ENCODE data around the gene DHRS2. TPM values are rescaled to one million over a fixed set of nuclear protein-coding genes. Genes with fewer than 3 reads are reported as not detected.

Gene DHRS2
- total and polyA plus RNA-seq, 2 of the 13 experiments (the other 11 are each of a cell fraction or from before 2014, with no cell fraction given) = 1,621 to 3,021 TPM

DNA sequence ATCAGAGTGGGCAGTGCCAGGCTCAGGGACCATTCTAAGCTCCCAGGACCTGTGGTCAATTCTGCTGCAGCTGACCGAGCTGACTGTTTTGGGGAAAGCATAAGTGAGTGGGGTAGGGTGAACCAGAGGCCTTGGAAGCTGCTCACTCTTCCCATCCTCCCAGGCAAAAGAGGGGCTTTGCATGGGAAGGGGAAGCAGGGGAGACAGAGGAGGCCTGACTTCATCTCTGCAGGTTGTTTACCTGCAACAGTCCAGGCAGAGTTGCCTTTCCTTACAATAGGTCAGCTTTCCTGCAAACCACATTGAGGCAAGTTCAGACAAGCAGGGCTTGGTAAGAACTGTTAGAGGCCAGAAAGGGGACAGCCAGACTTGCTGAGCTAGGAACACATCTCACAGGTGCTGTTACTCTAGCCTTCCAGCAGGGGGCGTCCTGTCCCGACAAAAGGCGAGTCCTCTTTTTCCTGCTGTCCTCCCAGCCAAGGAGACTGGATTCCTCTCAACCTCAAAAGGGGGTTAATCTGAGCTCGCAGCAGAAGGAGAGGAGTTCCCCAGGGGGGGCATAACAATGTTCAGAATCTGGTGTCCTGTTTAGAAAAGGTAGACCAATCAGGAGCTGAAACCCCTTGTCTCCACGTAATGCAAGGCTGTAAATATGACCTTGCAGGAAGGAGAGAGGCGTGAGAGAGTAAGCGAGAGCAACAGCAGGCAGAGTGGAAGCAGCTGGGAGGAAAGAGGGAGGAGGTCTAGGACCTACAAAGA lies 4.3 kb upstream of the DHRS2 start (continued):
- TF ChIP-seq, protein P1, sequence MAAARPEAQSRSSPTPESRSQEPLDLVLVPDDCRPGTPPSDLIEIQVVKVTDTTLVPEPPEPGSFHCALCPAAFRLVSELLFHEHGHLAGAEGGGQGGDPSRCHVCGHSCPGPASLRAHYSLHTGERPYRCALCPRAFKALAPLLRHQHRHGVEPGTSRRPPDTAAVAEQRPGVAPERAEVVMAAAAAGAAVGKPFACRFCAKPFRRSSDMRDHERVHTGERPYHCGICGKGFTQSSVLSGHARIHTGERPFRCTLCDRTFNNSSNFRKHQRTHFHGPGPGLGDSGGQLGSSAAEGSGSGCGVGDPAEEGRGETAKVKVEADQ (CRISPR knock-in tag; IDR thresholded peaks at IDR 0.05; ENCODE audit: borderline replicate concordance) = 0 out of 2 replicates have a peak, but pooled peaks have one; percentile 76
- TF ChIP-seq EED (CRISPR knock-in tag; IDR thresholded peaks at IDR 0.05) = 0 out of 2 replicates have a peak, but pooled peaks have one; percentile 25
- TF ChIP-seq, protein P2, sequence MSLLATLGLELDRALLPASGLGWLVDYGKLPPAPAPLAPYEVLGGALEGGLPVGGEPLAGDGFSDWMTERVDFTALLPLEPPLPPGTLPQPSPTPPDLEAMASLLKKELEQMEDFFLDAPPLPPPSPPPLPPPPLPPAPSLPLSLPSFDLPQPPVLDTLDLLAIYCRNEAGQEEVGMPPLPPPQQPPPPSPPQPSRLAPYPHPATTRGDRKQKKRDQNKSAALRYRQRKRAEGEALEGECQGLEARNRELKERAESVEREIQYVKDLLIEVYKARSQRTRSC (CRISPR knock-in tag; IDR thresholded peaks at IDR 0.05; ENCODE audit: low read depth) = no peak
- peak; percentile 76; the same call in 1 of the 2 replicates for TF ChIP-seq RELA (CRISPR knock-in tag; IDR thresholded peaks at IDR 0.05)
- peak; percentile 27; the same call in 1 of the 2 replicates for TF ChIP-seq IRF1 (CRISPR knock-in tag; IDR thresholded peaks at IDR 0.05; ENCODE audit: low read depth)
- no peak for TF ChIP-seq SRSF4 (IDR thresholded peaks at IDR 0.05; ENCODE audit: low read depth, low read length, poor library complexity, severe bottlenecking)
- no peak for TF ChIP-seq HOXA5 (CRISPR knock-in tag; IDR thresholded peaks at IDR 0.05)
- peak; percentile 93; the same call in 1 of the 2 replicates for TF ChIP-seq ZNF552 (CRISPR knock-in tag; IDR thresholded peaks at IDR 0.05; ENCODE audit: borderline replicate concordance)
- TF ChIP-seq ZNF513 (CRISPR knock-in tag; conservative IDR thresholded peaks at IDR 0.05) = no peak
- TF ChIP-seq ZNF563 (CRISPR knock-in tag; IDR thresholded peaks at IDR 0.05) = no peak
- TF ChIP-seq TAF1 (CRISPR knock-in tag; IDR thresholded peaks at IDR 0.05) = peak; percentile 49; the same call in 1 of the 2 replicates
- TF ChIP-seq XBP1 (CRISPR knock-in tag; IDR thresholded peaks at IDR 0.05) = no peak
- TF ChIP-seq DMAP1 (CRISPR knock-in tag; IDR thresholded peaks at IDR 0.05) = peak; percentile 56
- no peak for TF ChIP-seq AGO2 (optimal IDR thresholded peaks at IDR 0.05; ENCODE audit: low read depth, low read length)
- no peak for TF ChIP-seq CENPX (CRISPR knock-in tag; IDR thresholded peaks at IDR 0.05)
- TF ChIP-seq MEIS2 (CRISPR knock-in tag; IDR thresholded peaks at IDR 0.05) = no peak
- TF ChIP-seq MED1 (CRISPR knock-in tag; IDR thresholded peaks at IDR 0.05) = no peak
- TF ChIP-seq AHR (CRISPR knock-in tag; IDR thresholded peaks at IDR 0.05) = peak; percentile 60; the same call in 1 of the 2 replicates
- peak; percentile 95 for TF ChIP-seq ZNF350 (CRISPR knock-in tag; IDR thresholded peaks at IDR 0.05; ENCODE audit: borderline replicate concordance, low read depth)
- TF ChIP-seq SP5 (CRISPR knock-in tag; IDR thresholded peaks at IDR 0.05; ENCODE audit: borderline replicate concordance, low read depth) = no peak
- TF ChIP-seq REXO4 (CRISPR knock-in tag; IDR thresholded peaks at IDR 0.05; ENCODE audit: borderline replicate concordance) = no peak
- TF ChIP-seq, protein P3, sequence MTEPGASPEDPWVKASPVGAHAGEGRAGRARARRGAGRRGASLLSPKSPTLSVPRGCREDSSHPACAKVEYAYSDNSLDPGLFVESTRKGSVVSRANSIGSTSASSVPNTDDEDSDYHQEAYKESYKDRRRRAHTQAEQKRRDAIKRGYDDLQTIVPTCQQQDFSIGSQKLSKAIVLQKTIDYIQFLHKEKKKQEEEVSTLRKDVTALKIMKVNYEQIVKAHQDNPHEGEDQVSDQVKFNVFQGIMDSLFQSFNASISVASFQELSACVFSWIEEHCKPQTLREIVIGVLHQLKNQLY (CRISPR knock-in tag; IDR thresholded peaks at IDR 0.05) = no peak; the same call in 1 of the 2 replicates
- TF ChIP-seq ZNF44 (CRISPR knock-in tag; IDR thresholded peaks at IDR 0.05) = peak; percentile 75; the same call in 1 of the 2 replicates
- TF ChIP-seq ZNF430 (CRISPR knock-in tag; IDR thresholded peaks at IDR 0.05) = no peak

Data from HepG2 (cell line).